ENCODE data around the gene SARM1.
"Not testable (repeated sequence)": the region's sequence is repeated elsewhere in the genome, so short reads cannot be mapped to it uniquely, and the experiment has no call there.

SARM1 gene

GRCh38 chr17:28371245-28372202 is at the start of gene SARM1:
Gene SARM1 (plus strand): TSS chr17:28371694. CDS start chr17:28372033, 339 bp downstream.
- peak; percentile 92 for DNase-seq (ENCODE audit: low spot score)

DNA sequence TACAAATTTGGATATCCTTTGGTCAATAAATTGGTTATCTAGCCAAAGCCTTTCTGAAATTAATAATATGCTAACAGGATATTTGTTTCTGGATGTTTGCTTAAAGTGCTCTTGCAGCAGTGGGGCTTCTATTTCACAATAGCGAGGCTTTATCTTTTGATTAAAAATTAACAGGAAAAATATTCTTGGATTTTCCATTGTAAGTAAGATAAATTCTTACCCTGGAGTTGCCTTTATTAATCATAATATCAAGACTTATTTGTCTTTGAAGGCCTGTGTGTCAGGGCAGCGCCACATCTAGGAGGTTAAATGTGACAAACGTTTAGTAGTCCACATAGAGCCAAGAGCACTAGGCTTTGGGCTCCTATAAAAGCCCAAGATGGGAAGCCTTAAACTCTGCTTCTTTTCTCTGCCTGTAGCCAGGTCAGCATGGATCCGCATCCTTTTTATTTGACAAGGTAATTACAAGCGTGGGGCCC is 47.2 kb upstream of the SARM1 start:
- DNase-seq (ENCODE audit: low spot score), result no peak

DNA sequence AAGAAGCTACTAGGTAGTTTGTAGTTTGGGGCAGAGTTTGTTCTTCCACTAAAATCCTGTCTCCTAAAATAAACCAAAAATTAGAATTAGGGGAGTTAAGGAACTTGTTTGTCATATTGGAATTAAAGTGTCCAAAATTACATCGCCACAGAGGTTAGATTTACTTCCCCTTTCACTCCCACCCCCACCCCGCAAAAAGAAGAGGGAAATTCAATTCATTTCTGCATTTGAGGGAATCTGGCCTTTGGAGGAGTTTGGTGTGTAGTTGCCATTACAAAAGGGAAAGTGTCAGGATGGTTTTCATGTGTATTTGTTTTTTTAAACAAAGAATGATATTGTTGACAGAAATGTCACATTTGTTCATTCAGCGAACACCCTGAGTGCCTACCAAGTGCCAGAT is 46.7 kb upstream of the SARM1 start:
- DNase-seq (ENCODE audit: low spot score), result no peak

DNA sequence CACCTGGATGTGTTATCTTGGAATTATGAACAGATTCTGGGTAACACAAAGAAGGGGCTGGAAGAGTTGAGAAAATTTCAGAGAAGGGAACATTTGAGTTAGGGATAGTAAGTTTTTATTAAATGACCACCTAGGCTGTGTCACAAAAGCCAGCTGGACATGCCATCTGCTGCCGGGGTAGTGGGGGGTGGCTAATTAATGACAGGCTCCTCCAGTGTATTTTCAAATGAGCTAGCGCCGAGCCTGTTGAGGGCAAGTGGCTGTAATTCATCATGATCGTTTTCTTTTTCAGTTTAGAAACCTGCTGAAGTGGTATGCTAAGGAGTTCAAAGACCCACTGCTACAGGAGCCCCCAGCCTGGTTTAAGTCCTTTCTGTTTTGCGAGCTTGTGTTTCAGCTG is 46.3 kb upstream of the SARM1 start:
- DNase-seq (ENCODE audit: low spot score), result no peak

GRCh38 chr17:28326114-28326513 is 45.4 kb upstream of the SARM1 start:
- no peak for DNase-seq (ENCODE audit: low spot score)

DNA sequence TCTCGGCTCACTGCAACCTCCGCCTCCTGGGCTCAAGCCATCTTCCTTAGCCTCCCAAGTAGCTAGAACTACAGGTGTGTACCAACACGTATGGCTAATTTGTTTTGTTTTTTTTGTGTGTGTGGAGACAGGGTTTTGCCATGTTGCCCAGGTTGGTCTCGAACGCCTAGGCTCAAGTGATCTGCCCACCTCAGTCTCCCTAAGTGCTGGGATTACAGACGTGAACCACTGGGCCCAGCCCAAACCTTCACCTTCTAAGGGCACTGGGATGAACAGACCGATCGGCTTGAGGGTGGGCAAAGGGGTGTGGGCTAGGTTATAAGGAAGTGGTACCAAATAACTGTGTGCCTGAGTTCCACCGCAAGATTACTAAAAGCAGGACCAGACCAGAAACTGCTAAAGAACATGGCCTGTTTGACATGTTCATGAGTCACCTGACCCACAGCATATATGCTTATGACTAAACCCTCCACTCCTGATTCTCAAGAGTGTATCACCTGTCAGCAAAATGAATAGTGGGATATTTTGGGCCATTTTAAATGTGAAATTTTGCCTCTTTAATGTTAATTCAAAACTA is 44.4 kb upstream of the SARM1 start:
- peak; percentile 86 for DNase-seq (ENCODE audit: low spot score)

- DNase-seq (ENCODE audit: low spot score), result no peak
These were observed 43.8 kb upstream of the SARM1 start for GRCh38 chr17:28327709-28328108.

GRCh38 chr17:28328325-28328724 is 43.2 kb upstream of the SARM1 start:
- no peak for DNase-seq (ENCODE audit: low spot score)

GRCh38 chr17:28330671-28331070 is 40.8 kb upstream of the SARM1 start:
- no peak for DNase-seq (ENCODE audit: low spot score)

DNA sequence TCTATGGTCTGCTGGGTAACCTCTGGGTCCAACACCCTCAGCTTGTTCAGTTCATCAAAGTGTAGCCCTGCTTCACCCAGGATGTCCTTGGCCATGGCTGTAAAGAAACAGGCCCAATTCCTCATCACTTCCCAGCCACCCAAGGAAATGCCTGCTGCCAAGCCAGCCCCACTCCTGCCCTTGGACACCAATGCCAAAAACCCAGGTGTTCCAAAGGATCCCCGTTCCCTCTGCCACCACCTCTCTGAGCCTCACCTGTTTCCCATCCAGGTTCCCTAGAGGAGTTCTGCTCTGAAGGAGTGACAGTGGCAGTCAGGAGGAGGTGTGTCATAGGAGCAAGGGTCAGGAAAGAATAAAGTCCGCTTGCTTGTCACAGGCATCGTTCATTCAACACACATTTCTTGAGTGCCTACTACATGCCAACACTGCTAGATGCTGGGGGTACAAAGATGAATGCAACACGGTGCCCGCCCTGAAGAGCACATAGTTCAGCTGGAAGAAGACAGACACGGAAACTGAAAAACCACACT is 39.5 kb upstream of the SARM1 start:
- no peak for DNase-seq (ENCODE audit: low spot score)

DNA sequence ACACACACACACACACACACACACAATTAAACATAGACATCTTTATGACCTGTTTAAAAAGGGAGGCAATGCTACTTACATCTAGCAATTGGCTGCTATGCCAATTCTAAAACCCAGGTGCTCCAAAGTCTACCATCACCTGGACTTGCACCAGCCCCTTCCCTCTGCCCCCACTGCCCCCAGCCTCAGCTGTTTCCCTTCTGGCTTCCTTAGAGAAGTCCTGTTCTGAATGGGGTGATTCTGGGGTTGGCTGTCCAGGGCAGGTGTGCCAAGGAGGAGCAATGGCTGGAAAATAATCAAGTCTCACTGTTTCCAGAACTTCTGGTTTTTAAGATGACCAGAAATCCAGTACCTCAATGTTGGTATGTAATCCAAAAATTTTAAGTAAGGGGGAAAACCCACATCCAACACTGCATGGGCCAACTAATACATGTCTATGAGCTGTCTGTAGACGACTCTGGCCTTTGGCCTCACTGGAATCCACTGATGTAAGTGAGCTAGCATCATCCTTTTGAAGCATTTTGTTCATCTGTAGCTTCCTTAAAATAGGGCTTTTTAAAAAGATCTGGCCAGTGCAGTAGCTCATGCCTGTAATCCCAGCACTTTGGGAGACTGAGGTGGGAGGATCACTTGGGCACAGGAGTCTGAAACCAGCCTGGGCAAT is 38.3 kb upstream of the SARM1 start:
- no peak for DNase-seq (ENCODE audit: low spot score)

DNA sequence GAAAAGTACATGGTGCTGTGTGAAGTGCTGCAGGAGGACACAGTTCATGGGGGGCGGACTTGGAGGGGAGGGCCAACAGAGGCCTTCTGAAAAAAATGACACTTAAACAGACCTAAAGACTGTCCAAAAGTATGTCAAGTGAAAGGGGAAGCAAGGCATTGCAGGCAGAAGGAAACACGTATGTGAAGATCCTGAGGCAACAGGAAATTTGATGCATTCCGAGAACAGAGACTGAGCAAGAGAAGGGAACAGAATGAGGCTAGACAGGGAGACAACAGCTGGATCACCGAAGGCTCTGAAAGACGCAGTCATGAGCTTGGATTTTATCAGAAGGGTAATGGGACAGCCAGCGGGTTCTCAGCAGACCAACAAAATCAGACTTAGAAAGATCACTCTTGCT is 37.3 kb upstream of the SARM1 start:
- DNase-seq (ENCODE audit: low spot score), result no peak

GRCh38 chr17:28334666-28335200 is 36.8 kb upstream of the SARM1 start:
- DNase-seq (ENCODE audit: low spot score), result no peak

DNA sequence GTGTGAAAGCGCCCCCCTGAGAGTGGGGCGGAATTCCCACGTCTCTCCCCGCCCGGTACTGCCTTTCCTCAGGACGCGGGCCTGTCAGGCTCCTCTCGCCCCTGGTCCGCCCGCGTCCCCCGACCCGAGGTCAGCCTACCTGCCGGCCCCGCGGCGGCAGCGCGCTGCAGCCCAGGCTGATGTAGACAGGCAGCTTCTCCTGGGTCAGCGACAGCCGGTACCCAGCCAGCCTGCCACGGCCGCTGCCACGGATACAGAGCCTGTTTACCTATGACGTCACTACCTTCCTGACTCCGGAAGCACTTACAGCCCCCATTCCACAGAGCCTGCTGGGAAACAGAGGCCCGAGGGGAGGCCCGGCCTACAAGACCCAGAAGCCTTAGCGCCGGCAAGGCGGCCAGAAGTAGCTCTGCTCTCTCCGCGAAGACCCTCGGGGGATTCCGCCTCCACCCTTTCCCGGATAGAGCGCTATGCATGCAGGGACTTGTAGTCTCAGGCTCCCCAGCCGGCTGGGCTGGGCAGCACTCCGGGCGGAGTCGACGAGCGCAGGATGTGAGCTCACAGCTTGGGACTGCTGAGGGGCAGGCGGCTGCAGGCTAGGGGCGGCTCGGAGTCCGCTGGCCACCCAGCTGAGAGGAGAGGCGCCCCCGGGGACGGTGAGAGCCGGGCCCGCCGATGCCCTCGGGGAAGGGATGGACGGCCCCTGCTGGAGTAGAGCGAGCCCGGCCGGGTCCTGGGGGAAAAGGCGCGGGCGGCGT is 36.1 kb upstream of the SARM1 start, which contains the start of the genes IFT20 and TNFAIP1:
Gene IFT20 (minus strand): TSS at position 272 of the 758 bp plus-strand sequence. CDS start 3,487 bp downstream, outside the sequence.
Gene TNFAIP1 (plus strand): TSS at position 561 of the 758 bp plus-strand sequence. CDS start 3,761 bp downstream, outside the sequence.
- peak; percentile 100 for DNase-seq (ENCODE audit: low spot score)

DNA sequence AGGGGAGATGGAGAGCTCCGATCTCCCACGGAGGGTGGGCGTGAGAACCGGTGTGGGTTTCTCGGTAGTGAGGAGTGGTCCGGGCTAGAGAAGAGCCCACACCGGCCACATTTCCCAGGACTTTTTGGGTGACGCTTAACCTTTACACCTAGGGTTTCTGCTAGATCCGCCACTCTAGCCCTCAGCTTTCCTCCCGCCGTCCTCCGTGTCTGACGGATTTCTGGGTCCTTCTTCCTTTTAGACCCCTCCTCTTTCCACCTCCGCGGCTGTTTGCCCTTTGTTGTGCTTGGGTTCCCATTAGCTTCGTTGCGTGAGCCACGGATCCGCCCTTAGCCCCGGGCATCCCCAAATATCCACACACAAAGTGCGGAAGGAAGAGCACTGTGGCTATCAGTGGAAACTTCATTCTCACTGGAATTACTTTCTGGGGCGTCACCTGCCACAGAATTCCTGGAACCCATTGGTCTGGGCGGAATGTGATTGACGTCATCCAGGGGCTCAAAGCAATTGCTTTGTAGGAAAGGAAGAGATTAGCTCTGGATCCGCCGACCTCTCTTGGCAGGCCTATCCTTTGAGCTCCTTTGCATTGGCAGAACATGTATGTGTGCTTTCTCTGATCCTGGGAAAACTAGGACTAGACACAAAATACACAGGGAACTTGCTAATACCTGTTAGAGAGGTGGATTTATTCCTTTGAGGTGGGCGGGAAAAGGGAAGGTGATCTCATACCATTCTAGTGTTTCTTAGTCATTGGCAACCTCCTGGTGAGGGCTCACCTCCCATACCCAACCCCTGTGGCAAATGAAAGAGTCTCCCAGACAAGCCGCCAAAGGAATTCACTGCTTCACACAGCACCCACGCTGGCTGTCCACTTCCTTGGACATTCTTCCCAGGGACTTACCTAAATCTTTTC is 35.3 kb upstream of the SARM1 start:
- no peak for DNase-seq (ENCODE audit: low spot score)

- no peak for DNase-seq (ENCODE audit: low spot score)
These were observed 33.3 kb upstream of the SARM1 start for GRCh38 chr17:28338056-28338768.

GRCh38 chr17:28338769-28339212 is 32.7 kb upstream of the SARM1 start:
- DNase-seq (ENCODE audit: low spot score), result not testable (repeated sequence)

- DNase-seq (ENCODE audit: low spot score), result no peak
These were observed 32.1 kb upstream of the SARM1 start for GRCh38 chr17:28339431-28339830.

- no peak for DNase-seq (ENCODE audit: low spot score)
These were observed 31.1 kb upstream of the SARM1 start for GRCh38 chr17:28340374-28340773.
